Caco-2 (cell line): ENCODE results near the gene PLPP7. TPM values are rescaled to one million over a fixed set of nuclear protein-coding genes. Genes with fewer than 3 reads are reported as not detected.
A peak's percentile ranks its signal among the peaks of the same experiment; 100 is the strongest.

Experiments used
- BruUV-seq: library from RNA; stranded (reverse); fragments of 400-500 nt; replicated peaks from 2 replicates; lab custom pipeline; 2021; lab: Mats Ljungman, UMichigan
- CTCF ChIA-PET: fragments of 300-600 bp; sonication (Branson Sonifier 250); formaldehyde crosslinking; loops from one replicate; lab custom pipeline; 2022; ENCODE audit warnings: antibody characterized with exemption; lab: Charles Lee
- POLR2A ChIA-PET: fragments of 300-600 bp; sonication (Branson Sonifier 250); formaldehyde crosslinking; loops from one replicate; lab custom pipeline; 2022; ENCODE audit warnings: antibody characterized with exemption; lab: Charles Lee
- DNase-seq, 2 experiments: peaks; one replicate each; pipeline versions ENCODE4 v3.0.0 to v3.0.0-alpha.2; 2020 to 2022
- H3K27me3 ChIP-seq: replicated peaks from 2 replicates; pipeline ENCODE4 v1.6.0; 2011; ENCODE audit warnings: low read length; ENCODE audit not compliant: control insufficient read depth, insufficient read depth
- H3K36me3 ChIP-seq: 2 replicates; pipeline ENCODE4 v1.5.1; 2011; ENCODE audit warnings: low read length; ENCODE audit not compliant: control insufficient read depth, insufficient read depth
- H3K4me1 ChIP-seq: fragments of 250-450 bp; sonication (Bioruptor Pico); 2 replicates; pipeline ENCODE4 v1.5.1; 2020; ENCODE audit warnings: mild to moderate bottlenecking
- H3K4me3 ChIP-seq: 2 replicates; pipeline ENCODE4 v1.5.1; 2011; ENCODE audit warnings: low read depth, mild to moderate bottlenecking, control low read depth, low read length
- H3K9me3 ChIP-seq: fragments of 250-450 bp; sonication (Bioruptor Pico); 2 replicates; pipeline ENCODE4 v1.5.1; 2020; ENCODE audit warnings: mild to moderate bottlenecking, moderate library complexity
- H3K27ac Mint-ChIP-seq: one replicate; pipeline ENCODE4 v1.8.0; 2022; ENCODE audit warnings: mixed read lengths; ENCODE audit not compliant: unreplicated experiment
- H3K27me3 Mint-ChIP-seq: one replicate; pipeline ENCODE4 v1.8.0; 2022; ENCODE audit warnings: mixed read lengths; ENCODE audit not compliant: insufficient read depth, unreplicated experiment
- H3K36me3 Mint-ChIP-seq: one replicate; pipeline ENCODE4 v1.8.0; 2022; ENCODE audit warnings: mild to moderate bottlenecking, mixed read lengths; ENCODE audit not compliant: insufficient read depth, unreplicated experiment
- H3K4me1 Mint-ChIP-seq: one replicate; pipeline ENCODE4 v1.8.0; 2022; ENCODE audit warnings: low read depth, mixed read lengths; ENCODE audit not compliant: unreplicated experiment
- H3K4me3 Mint-ChIP-seq: one replicate; pipeline ENCODE4 v1.8.0; 2022; ENCODE audit warnings: mild to moderate bottlenecking, moderate library complexity, mixed read lengths; ENCODE audit not compliant: unreplicated experiment
- H3K9me3 Mint-ChIP-seq: one replicate; pipeline ENCODE4 v1.8.0; 2022; ENCODE audit warnings: mixed read lengths; ENCODE audit not compliant: unreplicated experiment
- CTCF ChIP-seq, 2 experiments: fragments of 200-600 bp in 1 of 2; IDR thresholded peaks; 1 replicate in 1 of 2; 2 replicates in 1 of 2; pipeline versions ENCODE4 v1.5.1 to v1.8.0; 2011 to 2022; ENCODE audit warnings: antibody characterized with exemption in 1 of 2, control low read depth in 1 of 2, inconsistent platforms in 1 of 2, low read depth in 1 of 2, low read length in 1 of 2, mild to moderate bottlenecking in 1 of 2, moderate library complexity in 1 of 2; ENCODE audit not compliant: insufficient read depth in 1 of 2, severe bottlenecking in 1 of 2, unreplicated experiment in 1 of 2
- intact Hi-C: fragments of 100-400 bp; cut with micrococcal nuclease; formaldehyde crosslinking; loops from one replicate; pipeline ENCODE4 v1.10.0; 2022; ENCODE audit not compliant: unreplicated experiment
- total RNA-seq: library from RNA; stranded (reverse); gene quantifications from 2 replicates; pipeline ENCODE4 v1.2.3, GENCODE V29; 2022

The PLPP7 gene
- total RNA-seq, 1 experiment from 2014 or later = 0.11 TPM

GRCh38 chr9:131303381-131304321, 14.1 kb downstream of the PLPP7 start:
- Mint-ChIP-seq H3K4me3 (no peak overlapping the region), H3K27me3 (no peaks in the 10 kb centered on the region), H3K9me3 (no peaks in the 10 kb centered on the region), H3K4me1 (peaks cover 7% of the 10 kb centered on the region), H3K36me3 (no peaks in the 10 kb centered on the region), H3K27ac (no peak overlapping the region)
- Histone ChIP-seq H3K27me3 (no peaks in the 10 kb centered on the region), H3K36me3 (no peaks in the 10 kb centered on the region), H3K4me1 (0 out of 2 replicates have a peak, but pooled peaks cover 7% of the 10 kb centered on the region), H3K4me3 (no peak overlapping the region), H3K9me3 (no peaks in the 10 kb centered on the region)
- DNase-seq = no peak
- CTCF ChIA-PET = interaction anchor here (0.5 to 0.7 kb wide), 3 partner anchors 32 to 105 kb away, joined by 3 to 4 read pairs (median 3); no protein-coding TSS in a partner anchor
- no peak for TF ChIP-seq CTCF (IDR thresholded peaks at IDR 0.05; ENCODE audit: insufficient read depth in 1 of 2, low read depth in 1 of 2, low read length in 1 of 2, severe bottlenecking in 1 of 2, unreplicated experiment in 1 of 2)
- POLR2A ChIA-PET = no interaction called here
- no TSS peak for BruUV-seq
- intact Hi-C loops = no loop called here

GRCh38 chr9:131304676-131305355, 15.3 kb downstream of the PLPP7 start:
- Histone ChIP-seq H3K9me3 (no peaks in the 10 kb centered on the region), H3K4me3 (no peak overlapping the region), H3K4me1 (0 out of 2 replicates have a peak, but pooled peaks cover 7% of the 10 kb centered on the region), H3K27me3 (no peaks in the 10 kb centered on the region), H3K36me3 (no peaks in the 10 kb centered on the region)
- no peak for TF ChIP-seq CTCF (IDR thresholded peaks at IDR 0.05; ENCODE audit: insufficient read depth in 1 of 2, low read depth in 1 of 2, low read length in 1 of 2, severe bottlenecking in 1 of 2, unreplicated experiment in 1 of 2)
- CTCF ChIA-PET = interaction anchor here (0.6 kb wide), 1 partner anchor 194 kb away, joined by 3 read pairs; no protein-coding TSS in a partner anchor
- no TSS peak for BruUV-seq
- no peaks in the 10 kb centered on the region for H3K27me3 Mint-ChIP-seq
- H3K9me3 Mint-ChIP-seq = no peaks in the 10 kb centered on the region
- no peak overlapping the region for H3K4me3 Mint-ChIP-seq
- H3K27ac Mint-ChIP-seq = peak overlapping the region; percentile 57
- DNase-seq = no peak
- peaks cover 7% of the 10 kb centered on the region for H3K4me1 Mint-ChIP-seq
- no peaks in the 10 kb centered on the region for H3K36me3 Mint-ChIP-seq
- POLR2A ChIA-PET = no interaction called here
- intact Hi-C loops = no loop called here

GRCh38 chr9:131306397-131307004, 17.0 kb downstream of the PLPP7 start:
- H3K36me3 Mint-ChIP-seq = no peaks in the 10 kb centered on the region
- H3K4me3 ChIP-seq = no peak overlapping the region
- ChIA-PET CTCF (no interaction called here), POLR2A (no interaction called here)
- H3K36me3 ChIP-seq = no peaks in the 10 kb centered on the region
- 0 out of 2 replicates have a peak, but pooled peaks cover 7% of the 10 kb centered on the region for H3K4me1 ChIP-seq
- BruUV-seq = no TSS peak
- no peak overlapping the region for H3K27ac Mint-ChIP-seq
- no peak for DNase-seq
- intact Hi-C loops = no loop called here
- TF ChIP-seq CTCF (IDR thresholded peaks at IDR 0.05; ENCODE audit: insufficient read depth in 1 of 2, low read depth in 1 of 2, low read length in 1 of 2, severe bottlenecking in 1 of 2, unreplicated experiment in 1 of 2) = no peak
- no peaks in the 10 kb centered on the region for H3K27me3 Mint-ChIP-seq
- H3K4me1 Mint-ChIP-seq = peaks cover 7% of the 10 kb centered on the region
- H3K9me3 ChIP-seq = no peaks in the 10 kb centered on the region
- no peak overlapping the region for H3K4me3 Mint-ChIP-seq
- H3K27me3 ChIP-seq = no peaks in the 10 kb centered on the region
- H3K9me3 Mint-ChIP-seq = no peaks in the 10 kb centered on the region
